Measurements from ENCODE around the gene AGBL4.
"Not testable (repeated sequence)": the region's sequence is repeated elsewhere in the genome, so short reads cannot be mapped to it uniquely, and the experiment has no call there.

AGBL4 gene

DNA sequence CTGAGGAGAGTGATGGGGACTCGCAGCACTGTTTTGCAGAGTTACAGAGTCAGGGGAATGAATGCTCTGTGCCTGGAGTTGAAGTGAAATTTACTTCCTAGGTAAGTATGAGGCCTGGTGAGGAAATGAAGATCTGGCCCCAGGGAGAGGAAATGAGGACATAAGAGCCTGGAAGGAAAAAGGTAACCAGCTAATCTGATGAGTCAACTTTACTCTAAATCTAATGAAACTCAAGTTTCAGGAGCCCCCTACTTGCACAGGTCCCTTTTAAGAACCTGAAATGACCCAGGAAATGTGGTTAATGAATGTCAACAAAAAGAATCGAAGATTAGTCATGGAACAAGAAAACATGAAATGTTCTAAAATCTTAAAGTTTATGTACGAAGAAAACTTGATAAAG is 599.0 kb downstream of the AGBL4 start:
- DNase-seq: no peak

DNA sequence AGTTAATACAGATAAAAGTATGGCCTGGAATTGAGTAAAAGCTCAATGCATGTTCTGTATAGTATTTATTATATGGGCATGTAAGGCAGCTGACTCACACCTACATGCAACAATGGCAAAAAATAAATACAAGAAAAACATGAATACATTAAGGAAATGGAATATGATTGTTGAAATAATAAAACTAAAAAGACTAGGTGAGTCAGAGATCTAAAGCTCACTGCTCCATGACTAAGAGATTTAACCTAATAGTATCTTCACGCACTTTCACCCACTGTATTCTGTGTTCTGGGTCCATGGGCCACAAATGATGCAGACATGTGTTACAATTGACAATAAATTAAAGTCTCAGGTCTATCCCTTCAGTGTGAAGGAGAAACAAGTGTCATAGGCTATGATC is 607.0 kb downstream of the AGBL4 start:
- no peak for DNase-seq

DNA sequence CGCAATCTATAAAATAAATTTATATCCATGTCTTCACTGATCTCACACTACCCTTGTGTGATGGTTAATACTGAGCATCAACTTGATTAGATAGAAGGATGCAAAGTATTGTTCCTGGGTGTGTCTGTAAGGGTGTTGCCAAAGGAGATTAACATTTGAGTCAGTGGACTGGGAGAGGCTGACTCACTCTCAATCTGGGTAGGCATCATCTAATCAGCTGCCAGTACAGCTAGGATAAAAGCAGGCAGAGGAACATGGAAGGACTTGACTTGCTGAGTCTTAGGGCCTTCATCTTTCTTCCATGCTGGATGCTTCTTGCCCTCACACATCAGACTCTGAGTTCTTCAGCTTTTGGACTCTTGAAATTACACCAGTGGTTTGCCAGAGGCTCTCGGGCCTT is 615.4 kb downstream of the AGBL4 start:
- DNase-seq: no peak

DNA sequence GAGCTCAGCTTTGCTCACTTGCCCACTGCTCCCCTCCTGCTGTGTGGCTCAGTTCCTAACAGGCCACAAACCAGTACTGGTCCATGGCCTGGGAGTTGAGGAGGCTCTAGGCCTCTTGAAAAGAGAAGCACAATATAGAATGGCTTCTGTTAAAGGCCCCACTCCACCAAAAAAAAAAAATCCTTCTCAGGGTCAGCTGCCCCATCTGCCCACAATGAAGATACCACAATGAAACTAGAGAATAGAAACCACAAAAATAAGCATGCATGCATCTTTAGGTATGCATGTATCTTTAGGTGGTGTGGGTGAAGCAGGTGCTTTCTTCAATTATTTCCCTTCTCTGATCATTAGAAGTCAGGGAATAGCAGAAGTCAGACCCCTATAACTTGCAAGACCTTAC is 626.7 kb downstream of the AGBL4 start:
- no peak for DNase-seq

DNA sequence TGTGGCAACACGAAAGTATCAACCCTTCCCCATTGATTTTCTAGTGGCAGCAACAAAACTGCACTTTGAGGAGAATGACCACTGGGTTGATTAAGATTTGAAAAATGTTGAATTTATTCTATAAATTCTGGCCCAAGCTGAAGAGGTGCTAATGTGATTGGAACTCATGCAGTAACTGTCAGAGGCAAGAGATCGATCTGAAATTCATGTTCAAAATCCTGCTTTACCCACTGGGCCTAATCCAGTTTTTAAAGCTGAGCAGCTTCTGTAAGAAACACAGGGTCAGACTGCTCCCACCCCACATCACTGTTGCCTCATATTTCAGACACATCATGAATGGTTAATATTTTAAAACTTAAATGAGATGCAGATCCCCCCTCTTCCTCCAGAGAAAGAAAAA is 629.6 kb downstream of the AGBL4 start:
- no peak for DNase-seq

DNA sequence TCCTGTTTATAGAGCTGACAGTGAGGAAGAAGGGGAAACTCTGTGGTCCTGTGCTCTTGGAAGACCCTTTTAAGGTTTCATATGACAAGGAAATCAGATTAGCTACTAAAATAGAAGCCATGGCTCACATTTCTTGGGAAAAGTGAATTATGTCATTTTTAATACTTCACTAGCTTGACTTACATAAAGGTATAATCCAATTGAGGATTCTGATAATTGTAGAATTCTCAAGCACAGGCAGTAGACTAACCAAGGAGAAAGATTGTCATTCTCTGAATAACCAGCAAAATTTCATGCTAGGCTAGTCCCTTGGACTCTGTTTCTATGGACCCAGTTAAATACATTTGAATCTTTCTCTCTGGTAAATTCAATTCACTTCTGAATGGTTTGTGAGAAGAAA is 634.1 kb downstream of the AGBL4 start:
- DNase-seq: no peak

DNA sequence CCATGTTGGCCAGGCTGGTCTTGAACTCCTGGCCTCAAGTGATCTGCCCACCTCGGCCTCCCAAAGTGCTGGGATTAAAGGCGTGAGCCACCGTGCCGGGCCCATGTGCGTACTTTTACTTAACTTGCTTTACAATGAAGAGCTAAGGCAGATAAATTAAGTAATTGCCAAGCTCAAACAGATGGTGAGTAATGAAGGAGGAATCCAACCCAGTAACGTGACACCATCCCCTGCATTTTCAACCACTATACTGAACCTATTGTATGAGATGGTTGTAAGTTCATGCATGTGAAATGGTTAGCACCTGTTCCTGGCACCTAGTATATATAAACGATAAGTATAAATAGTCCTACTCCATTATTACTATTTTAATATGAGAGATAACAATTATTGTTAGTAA is 659.1 kb downstream of the AGBL4 start:
- DNase-seq: no peak

DNA sequence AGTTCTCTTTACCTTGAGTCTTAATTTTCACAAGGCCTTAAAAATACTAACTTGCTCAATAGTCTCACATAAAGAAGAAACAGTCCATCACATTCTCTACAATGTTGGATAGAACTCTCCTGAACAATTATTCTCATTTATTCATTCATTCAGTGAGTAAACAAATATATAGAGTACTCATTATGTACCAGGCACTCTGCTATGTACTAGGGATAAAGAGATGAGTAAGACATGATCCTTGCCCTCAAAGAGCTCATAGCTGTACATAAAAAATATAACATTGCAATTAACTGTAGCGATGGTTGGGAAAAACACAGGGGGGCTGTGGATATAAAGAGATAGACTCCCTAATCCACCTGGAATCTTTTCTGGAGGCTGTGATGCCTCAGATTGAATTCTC is 660.1 kb downstream of the AGBL4 start:
- DNase-seq: no peak

DNA sequence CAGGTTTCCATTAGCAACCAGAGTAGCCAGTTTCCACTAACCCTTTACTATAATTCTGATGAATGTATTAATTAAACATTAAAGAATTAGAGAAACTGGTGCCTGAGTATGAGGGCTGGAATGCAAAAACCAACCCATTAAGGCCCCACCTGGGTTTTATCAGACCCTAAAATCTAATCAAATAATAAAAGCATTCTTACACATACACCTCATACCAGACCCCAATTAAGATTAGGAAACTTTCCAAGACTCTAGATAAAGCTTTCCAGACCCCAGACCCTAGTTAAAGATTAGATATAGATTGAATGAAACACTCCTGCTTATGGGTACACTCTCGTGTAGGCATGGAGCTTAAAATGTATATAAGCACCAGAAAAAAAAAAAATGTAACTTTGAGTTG is 665.7 kb downstream of the AGBL4 start:
- no peak for DNase-seq

DNA sequence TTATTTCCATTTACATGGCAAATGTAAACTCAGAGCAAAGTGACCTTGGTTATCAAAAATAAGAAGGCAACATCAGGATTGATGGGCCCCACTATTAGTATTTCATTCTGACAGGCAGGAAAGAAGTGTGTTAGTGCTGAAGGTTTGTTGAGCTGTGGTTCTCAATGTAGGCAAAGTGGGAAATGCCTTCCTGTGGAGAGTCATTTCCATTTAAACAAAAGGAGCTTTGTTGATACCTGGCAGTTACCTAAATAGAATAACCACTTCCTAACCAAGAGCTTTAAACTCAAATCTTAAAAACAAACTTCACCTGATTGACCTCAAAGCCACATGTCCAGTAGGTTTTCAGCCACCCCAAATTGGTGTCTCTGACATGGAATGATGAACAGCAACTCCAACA is 667.2 kb downstream of the AGBL4 start:
- no peak for DNase-seq

DNA sequence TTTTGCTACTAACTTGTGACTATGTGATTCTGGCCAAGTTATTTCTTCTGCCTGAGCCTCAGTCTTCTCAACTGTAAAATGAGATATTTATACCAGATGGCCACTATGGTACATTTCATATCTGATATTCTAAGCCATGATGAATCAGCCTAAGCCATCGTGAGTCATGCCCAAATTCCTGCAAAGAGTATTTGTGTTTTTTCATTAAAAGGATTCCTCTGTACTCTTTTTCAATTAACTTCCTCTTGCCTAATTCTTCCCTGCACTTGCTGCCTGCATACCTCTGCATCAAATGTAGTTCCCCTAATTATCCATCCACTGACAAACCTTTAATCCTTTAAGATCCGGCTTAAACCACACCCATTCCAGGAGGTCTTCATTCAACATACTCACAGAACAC is 672.0 kb downstream of the AGBL4 start:
- DNase-seq: no peak

DNA sequence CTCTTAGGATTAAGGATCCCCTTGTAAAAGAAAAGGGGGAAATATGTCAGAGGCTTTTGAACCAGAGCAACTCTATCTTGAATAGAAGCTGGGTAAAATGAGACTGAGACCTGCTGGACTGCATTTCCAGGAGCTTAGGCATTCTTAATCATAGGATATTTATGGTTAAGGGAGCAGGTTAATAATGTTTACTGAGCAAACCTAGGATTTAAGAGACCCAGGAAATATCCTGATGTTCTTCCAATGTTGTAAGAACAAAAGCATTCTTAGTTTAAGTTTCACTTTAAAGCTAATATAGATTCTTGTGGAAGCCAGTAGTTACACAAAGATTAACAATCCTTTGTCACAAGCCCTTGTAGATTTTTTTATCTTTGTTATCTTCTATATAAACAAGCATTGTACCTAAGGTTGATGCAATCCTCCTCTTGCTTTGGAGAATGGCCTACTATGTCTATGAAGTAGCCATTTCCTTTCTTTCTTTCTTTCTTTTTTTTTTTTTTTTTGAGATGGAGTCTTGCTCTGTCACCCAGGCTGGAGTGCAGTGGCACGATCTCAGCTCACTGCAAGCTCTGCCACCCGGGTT is 676.9 kb downstream of the AGBL4 start:
- no peak for DNase-seq

DNA sequence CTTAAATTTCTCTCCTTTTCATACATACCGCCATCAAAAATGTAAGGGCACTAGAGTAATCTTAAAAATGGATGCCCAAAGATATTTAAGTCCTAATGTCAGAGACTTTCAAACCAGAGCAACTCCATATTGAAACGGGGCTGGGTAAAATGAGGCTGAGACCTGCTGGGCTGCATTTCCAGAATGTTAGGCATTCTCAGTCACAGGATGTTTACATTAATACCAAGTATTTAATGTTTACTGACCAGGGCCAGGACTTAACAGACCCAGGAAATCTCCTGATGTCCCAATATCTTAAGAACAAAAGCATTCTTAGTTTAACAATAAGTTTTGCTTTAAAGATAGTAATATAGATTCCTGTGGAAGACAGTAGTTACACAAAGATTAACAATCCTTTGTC is 683.2 kb downstream of the AGBL4 start:
- no peak for DNase-seq

DNA sequence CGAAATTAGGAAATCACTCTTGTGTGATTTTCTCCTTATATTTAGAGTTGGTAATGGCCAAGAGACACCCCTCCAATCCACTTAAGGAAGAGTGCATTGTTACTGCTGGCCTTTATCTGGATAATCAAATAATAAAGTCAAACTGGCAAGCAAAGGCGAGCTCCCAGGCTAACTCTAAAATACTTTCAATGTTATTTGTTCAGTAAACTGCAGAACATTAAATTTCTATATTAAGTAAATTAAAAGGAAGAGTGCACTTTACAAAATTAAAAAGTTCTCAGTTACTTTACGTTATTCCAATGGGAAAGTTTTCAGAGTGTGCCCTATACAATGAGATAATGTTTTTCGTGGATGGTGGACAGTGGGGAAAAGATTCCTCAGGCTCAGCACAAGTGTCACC is 684.7 kb downstream of the AGBL4 start:
- no peak for DNase-seq

DNA sequence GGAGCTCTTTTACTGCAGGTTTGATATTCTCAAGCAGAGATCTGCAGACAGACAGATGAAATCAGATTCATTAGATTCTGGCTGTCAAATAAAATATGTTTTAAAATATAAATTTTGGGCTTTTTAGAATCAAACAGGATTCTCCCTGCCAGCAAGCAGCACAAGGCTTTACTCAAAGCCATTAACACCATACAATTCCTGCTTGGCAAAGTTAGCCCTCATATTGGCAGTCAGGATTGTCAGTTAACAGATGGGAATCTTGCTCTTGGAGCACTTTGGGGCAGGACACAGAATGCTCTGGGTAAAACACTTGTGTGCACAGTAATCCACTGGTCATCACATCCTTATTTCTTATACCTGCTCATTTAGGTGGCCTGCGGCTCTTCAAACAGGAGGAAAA is 686.5 kb downstream of the AGBL4 start:
- DNase-seq: no peak

DNA sequence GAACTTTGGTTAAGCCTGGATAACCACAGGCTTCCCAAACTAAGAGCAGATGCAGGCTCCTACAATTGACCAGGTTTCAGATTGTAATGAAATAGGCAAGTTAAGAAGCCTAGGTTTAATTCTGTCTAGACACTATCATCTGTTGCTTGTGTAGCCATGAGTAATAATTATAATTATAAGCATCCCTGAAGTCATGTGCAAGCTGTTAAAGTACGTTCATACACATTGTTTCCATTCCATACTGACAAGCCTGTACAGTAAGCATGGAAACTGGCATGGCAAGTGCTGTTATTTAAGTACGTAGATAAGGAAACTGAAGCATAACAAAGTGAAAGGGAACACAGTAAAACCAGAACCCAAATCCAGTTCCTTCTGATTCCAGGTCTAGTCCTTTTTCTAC is 689.8 kb downstream of the AGBL4 start:
- no peak for DNase-seq

DNA sequence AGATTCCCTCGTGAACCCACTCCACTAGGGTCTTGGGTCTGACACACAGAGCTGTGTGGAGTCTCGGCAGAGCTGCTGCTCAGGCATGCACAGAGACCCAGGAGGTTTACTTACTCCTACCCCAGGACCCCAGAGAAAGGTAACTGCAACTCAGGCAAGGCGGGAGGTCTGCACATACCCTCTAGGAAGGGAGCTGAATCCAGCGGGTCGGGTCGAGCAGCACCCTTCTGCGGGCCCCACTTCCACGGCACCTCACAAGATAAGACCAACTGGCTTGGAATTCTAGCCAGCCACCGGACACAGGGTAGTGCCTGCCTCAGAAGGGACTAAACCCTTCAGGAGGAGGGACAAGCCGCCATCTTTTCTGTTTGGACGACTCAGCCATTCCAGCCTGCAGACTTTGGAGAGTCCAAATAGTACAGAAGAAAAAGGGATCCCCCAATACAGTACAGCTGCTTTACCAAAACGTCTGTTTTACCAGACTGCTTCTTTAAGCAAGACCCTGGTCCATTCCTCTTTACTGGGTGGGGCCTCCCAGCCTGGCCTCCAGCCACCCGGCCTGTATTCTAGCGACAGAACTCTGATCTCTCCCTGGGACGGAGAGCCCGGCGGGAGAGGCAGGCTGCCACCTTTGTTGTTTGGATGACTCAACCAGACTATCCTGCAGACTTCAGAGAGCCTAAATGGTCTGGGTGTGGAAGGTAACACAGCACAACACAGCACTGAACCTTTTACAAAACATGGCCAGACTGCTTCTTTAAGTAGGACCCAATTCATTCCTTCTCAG is 692.5 kb downstream of the AGBL4 start:
- no peak for DNase-seq

DNA sequence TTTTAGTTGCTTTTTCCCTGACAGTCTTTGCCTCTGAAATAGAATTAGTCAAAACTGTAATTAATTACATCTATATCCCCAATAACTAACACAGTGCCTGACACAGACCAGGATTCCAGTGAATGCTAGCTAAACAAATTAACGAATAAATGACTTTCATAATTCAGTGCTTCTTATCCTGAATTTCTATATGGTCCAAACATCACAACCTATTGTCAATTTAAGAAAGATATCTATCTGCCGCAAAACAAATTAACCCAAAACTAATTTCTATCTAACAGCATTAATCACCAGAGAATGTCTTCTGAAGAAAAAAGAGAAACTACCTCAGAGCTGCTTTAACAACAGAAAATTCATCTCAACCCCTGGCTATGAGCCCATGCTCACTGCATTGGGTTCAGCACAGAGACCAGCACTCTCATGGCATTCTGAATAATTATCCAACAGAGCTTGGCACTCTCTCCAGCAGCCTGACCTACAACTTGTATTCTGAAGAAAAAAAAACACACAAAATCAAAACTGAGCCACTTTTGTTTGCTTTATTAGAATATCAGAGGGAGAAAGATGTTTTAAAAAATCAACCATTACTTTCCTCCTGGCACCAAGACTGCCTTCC is 699.7 kb downstream of the AGBL4 start:
- no peak for DNase-seq

DNA sequence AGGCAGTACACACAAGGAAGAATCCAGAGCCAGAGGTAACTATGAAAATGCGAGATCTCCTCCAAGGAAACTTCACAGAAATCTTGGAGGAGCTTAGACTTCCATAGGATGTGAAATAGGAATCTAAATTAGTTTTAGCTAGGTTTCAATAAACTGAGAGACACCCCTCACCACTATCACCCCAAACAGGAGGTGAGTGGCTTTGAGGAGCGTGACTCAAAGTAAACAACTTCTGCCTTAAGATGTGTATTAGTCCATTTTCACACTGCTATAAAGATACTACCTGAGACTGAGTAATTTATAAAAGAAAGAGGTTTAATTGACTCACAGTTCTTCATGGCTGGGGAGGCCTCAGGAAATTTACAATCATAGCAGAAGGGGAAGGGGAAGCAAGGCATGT is 703.3 kb downstream of the AGBL4 start:
- DNase-seq: not testable (repeated sequence)

DNA sequence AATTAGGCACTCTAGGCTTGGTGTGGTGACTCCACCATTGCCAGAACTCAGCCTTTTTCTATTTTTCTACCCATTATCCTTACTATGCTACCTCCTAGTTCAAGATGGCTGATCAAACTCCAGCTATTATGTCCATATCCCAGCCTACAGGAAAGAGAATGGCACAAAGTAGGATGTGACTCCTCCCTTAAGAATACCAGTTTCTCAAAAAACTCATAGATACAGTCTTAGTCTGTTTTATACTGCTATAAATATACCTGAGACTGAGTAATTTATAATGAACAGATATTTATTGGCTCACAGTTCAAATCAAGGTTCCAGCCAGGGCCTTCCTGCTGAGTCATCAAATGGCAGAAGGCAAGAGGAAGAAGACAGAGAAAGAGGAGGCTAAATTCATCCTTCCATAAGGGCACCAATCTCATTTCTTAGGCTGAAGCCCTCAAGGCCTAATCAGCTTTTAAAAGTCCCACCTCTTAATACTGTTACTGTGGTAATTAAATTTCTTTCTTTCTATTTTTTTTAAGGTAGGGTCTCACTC is 704.3 kb downstream of the AGBL4 start:
- DNase-seq: no peak

DNA sequence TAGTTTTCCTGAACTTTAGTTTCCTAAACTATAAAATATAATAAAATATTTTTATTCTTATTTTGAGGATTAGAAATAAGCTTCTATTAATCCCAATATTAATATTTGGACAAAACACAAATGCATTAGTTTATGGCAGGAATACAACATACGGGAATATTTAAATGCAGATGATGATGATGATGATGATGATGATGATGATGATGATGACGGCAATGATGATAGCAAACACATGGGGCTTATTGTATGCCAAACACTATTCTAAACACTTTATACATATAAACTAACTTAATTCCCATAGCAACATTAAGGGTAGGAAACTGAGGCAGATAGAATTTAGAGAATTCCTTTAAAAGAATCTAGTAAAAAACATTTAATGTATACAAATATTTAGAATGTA is 705.5 kb downstream of the AGBL4 start:
- no peak for DNase-seq

DNA sequence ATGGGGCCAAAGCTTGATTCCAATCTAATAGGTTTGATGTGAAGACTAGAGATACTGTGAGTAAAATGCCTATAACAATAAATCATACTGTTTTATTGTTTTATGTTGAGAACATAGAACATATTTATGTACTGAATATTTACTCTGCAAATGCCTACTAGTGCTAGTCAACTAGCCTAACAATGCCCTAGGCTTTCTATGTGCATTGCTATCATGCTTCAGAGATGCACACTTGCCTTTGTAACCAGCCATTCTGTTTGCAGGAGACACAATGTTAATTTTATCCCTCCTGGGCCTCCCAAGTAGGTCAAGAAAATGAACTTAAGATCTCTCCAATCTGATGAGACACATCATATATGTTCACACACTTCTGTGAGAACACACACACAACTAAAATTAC is 716.3 kb downstream of the AGBL4 start:
- no peak for DNase-seq

DNA sequence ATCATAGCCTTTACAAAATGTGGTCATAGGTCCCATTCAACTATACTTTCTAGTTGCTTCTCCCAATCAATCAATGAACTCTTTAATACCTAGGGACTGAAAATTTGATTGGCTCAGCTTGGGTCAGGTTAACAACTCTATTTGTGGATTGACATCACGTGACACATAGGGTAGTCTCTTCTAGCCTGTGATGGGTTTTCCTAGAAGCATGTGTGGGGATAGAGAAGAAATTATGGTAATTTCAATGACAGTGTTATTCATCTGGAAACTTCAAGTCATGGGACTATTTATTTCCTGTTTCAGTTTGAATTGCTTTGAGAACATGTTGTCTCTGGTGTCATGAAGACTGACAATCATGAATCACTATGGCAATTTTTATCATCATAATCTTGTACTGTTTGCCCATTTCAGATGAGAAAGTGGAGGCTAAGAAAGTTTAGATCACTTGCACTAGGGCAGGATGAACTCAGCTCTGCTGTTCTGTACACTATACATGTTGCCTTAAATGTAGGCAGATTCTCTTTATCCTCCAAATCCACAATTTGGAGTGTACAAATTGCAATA is 717.2 kb downstream of the AGBL4 start:
- DNase-seq: no peak

DNA sequence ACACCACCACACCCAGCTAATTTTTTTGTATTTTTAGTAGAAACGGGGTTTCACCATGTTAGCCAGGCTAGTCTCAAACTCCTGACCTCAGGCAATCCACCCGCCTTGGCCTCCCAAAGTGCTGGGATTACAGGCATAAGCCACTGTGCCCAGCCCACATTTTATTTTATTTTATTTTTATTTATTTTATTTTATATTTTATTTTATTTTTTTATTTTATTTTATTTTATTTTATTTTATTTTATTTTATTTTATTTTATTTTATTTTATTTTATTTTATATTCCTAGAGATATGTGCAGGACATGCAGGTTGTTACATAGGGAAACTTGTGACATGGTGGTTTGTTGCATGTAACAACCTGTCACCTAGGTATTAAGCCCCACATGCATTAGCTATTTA is 721.4 kb downstream of the AGBL4 start:
- DNase-seq: not testable (repeated sequence)
